SW 1271 (cell line): Measurements from ENCODE around the gene CSNK1G2.

Experiments used
- DNase-seq, 2 experiments: peaks; one replicate each; lab custom pipeline; 2025; lab: John Stamatoyannopoulos, UW

Gene CSNK1G2

DNA sequence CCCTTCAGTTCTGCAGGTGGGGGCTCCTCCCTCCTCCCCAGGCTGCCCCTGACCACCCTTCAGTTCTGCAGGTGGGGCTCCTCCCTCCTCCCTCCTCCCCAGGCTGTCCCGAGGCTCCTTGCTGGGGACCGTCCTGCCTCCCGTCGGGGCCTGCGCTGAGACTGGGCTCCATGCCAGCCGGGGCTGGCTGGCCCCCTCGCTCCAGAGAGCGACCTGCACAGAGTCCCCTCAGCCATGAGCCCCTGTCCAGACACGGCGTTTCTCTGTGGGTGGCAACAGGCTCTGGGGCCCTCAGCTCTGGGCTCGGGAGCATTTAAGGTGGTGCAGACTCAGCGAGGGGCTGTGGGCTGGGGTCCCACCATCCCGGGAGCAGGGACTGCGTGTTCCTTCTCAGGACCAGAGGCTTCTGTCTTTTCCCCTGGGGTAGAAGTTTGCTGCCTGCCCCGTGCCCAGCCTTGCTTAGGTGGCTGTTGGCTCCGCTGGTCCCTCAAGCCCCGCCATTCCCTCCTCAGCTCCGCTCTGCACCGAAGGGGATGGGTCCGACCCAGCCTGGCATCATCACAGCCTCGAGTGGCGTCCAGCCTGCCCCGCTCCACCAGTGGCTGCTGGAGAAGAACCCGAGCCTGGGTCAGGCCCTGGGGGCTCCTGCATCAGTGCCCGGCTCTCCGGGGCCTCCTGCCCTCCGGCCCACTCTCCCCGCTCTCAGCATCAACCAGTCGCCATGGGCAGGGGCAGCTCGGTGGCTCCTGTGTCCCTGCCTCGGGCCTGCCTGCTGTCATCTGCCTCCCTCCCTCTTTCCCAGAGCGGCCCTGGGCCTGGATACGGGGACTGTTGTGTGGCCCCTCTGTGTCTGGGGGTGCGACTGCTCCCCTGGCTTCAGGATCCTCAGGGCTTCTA lies 27.6 kb downstream of the CSNK1G2 start:
- DNase-seq: no peak

- DNase-seq: no peak
Measured at GRCh38 chr19:1969176-1970002, 28.4 kb downstream of the CSNK1G2 start.

DNA sequence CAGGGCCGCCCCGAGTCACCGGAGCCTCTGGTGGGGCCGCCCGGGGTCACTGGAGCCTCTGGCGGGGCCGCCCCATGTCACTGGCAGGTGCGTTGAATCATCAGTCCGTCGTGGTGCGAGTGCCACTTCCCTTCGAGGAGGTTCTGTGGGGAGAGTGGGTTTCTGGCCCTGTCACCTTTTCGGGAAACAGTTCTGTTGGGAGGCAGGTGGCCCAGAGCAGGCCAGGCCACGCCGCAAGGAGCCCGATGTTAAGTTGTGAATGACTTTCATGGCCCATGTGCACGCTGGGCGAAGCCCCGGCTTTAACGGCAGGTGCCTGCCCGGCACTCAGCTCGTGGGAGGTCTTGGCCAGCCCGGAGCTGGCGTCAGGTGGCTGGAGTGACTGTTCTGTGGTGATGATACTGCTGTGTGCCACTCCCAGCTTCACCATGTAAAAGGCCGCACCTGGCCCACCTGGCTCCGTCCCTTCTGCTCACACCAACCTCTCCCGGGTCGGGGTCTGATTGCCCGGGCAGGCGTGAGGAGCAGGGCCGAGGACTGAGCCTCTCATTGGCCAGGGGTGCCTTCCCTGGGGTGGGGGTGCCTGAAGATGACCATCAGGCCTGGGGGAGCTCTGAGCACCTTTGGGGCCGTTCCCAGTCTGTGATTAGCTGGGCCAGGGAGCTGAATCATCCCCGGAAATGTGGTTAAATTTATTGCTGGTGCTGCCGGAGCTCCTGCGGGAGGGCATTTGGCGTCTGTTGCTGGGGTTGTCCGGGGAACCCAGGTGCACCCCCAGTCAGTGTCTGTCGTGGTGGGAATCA lies 29.2 kb downstream of the CSNK1G2 start:
- no peak for DNase-seq

DNA sequence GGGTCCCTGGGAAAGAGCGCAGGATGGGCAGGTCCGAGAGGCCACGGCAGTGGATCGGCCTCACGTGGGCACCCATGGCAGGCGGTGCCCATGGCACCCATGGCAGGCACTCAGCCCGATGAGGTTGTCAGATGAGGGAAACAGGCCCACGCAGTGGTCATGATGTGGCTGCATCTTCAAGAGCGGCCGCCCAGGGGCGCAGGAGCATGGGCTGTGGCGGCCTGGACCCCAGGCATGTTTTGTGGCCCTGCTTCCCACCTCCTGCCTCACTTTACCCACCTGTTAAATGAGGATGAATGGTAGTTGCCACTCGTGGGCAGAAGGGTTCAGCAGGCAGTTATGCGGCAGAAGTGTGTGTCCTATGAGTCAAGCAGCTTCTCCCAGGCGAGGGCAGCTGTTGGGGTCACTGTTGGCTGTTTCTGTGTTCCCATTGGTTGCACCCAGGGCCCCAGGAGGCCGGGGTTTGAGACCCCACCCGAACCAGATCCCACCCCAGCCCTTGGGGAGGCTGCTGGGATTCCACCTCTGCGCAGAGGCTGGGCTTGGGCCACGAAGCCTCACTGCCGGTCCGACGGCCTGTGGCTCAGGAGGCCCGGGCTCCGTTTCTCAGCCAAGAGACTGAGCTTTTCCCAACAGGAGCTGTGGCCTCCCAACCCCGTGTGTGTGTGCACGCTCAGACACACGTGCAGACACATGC lies 30.0 kb downstream of the CSNK1G2 start:
- no peak for DNase-seq

GRCh38 chr19:1974381-1975161 lies 33.6 kb downstream of the CSNK1G2 start:
- DNase-seq: no peak

DNA sequence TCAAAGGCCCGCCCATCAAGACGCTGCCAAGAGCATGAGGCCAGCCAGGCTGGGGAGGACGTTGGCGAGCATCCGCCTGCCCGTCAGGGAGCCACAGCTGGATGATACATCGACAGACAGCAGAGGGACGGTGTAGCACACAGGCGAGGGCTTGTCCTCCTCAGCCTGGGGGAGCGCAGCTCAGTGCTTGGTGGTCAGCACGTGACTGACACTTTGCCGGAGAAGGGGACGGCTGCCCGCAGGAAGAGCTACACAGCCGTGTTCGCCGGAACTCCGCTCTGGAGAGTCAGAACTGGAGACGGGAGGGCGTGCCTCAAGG lies 34.1 kb downstream of the CSNK1G2 start:
- DNase-seq: no peak

DNA sequence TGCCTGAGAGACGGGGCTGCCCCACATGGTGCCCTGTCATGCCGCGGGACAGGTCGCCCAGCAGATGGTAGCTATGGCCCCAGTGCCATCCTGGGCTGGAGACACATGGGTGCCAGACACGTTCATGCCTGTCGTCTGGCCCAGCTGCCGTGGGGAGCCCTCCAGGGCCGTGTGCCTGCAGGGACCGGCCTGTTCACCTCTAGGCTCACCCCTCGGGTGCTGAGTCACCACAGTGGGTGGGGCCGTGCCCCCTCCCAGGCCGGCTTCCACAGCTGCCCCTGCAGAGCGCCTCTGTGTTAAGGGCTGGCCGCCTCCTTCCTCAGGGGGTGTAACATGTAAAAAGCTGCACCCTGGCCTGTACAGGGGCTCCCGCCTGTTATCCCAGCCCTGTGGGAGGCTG lies 36.1 kb downstream of the CSNK1G2 start:
- no peak for DNase-seq

DNA sequence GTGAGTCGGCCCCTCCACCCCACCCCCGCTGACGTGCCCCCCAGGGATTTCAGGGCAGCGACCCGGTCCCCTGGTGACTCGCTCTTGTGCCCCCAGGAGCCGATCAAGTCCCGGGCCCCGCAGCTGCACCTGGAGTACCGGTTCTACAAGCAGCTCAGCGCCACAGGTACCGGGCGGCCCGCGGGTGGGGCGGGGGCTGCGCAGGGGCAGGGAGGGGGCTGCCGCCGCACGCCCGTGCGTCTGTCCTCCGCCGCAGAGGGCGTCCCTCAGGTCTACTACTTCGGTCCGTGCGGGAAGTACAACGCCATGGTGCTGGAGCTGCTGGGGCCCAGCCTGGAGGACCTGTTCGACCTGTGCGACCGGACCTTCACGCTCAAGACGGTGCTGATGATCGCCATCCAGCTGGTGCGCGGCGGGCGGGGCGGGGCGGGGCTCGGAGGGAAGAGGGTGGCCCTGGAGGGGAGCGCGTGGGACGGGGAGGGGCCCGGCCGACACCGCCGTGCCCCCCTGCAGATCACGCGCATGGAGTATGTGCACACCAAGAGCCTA lies 37.4 kb downstream of the CSNK1G2 start:
- DNase-seq: no peak

DNA sequence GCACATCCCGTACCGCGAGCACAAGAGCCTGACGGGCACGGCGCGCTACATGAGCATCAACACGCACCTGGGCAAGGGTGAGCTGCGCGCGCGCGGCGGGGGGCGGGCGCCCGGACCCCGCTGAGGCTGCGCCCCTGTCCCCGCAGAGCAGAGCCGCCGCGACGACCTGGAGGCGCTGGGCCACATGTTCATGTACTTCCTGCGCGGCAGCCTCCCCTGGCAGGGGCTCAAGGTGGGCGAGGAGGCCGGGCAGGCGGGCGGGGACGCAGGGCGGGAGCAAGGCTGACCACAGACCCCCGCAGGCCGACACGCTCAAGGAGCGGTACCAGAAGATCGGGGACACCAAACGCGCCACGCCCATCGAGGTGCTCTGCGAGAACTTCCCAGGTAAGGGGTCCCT lies 38.0 kb downstream of the CSNK1G2 start:
- no peak for DNase-seq

- no peak for DNase-seq
Measured at GRCh38 chr19:1979642-1980041, 38.7 kb downstream of the CSNK1G2 start.

GRCh38 chr19:1980091-1980808 lies 39.3 kb downstream of the CSNK1G2 start:
- DNase-seq: no peak

DNA sequence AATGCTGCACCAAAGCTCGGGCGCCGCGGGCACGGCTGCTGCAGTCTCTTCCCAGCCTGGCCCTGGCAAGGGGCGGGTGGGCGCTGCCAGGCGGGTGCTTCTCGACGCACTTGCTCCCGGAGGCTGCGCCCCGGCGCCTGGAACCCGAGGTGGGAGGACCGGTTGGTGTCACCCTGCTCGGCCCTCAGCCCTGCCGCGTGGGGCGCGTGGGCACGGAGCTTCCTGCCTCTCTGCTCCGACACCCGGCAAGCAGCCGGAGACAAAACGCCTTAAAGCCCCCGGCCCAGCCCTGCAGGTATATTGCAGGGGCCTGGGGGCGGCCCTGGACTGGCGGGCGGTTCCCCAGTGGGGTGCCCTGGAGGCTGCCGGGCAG lies 39.8 kb downstream of the CSNK1G2 start:
- DNase-seq: no peak

DNA sequence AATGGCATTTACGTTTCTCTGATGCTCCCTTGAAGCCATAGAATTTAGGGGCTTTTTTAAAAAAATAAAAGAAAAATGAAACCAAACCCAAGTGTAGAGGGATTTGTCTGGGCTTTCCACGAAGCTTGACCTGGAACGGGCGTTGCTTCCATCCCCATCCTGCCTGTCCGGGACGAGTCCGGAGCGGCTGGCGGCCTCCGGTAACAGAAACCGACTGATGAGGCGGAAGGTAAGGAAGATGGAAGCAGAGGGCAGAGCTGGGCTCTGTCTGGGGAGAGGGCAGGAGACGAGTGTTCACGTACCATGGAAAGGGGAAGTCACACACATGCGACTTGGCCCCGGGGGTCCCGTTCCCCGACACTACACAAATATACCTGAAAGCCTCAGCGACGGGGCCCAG lies 40.3 kb downstream of the CSNK1G2 start:
- DNase-seq: no peak

DNA sequence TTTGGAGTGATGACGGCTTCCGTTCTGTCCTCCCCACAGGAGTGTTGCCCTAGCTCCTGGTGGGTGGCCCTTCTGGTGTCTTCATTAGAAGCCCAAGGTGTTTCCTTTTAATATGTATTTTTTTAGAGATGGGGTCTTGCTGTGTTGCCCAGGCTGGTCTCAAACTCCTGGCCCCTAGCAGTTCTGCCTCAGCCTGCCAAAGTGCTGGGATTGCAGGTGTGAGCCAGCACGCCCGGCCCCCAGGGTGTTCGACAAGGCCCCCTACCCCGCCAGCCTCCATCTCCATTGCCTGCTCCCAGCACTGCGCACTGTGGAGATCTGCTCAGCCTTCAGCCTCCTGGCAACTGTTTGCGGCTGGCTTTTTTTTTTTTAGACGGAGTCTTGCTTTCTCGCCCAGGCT lies 43.4 kb downstream of the CSNK1G2 start:
- no peak for DNase-seq

DNA sequence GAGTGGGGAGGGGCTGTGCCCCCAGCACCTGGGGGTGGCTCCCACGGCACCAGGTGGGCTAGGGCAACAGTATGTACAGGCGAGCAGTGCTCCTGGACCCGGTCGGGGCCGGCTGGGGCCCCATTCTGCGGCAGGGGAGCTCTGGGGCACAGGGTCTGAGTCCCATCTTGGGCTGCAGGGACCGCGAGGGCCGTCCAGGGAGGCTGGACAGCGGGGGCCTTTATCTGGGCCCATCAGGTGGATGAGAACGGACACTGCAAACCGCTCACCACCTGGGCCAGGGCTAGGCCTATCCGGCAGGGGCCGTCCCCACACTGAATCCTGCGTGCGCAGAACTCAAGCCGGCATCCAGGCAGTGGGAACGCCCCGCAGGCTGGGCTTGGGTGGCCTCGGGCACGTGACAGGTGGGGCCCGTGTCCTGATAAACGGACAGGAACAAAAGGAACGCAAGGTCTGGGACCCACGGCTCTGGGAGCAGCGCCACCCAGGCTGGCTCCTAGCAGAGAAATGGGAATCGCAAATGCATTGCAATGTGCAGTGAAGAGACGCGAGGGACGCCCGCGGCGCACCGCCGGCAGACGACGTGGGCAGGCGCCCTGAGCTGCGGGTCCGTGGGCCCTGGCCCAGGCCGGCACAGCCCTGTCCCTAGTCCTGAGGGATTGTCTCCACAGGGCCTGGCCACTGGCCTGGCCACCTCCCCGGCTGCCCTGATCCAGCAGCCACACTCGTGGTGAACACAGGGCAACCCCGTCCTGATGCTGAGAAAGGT lies 44.8 kb downstream of the CSNK1G2 start:
- no peak for DNase-seq

- DNase-seq: no peak
Measured at GRCh38 chr19:1986357-1987162, 45.6 kb downstream of the CSNK1G2 start.

- DNase-seq: no peak
Measured at GRCh38 chr19:1987197-1988187, 46.5 kb downstream of the CSNK1G2 start.
